ENCODE measurements around the gene YIF1A. TPM values are rescaled to one million over a fixed set of nuclear protein-coding genes. Genes with fewer than 3 reads are reported as not detected.

The YIF1A gene
- total RNA-seq, 2 donors from 2014 or later, result 65.4 to 155 TPM

GRCh38 chr11:66314561-66315497 lies 25.9 kb upstream of the YIF1A start:
- H3K27me3 ChIP-seq (replicated peaks; ENCODE audit: insufficient read depth), result peaks cover 5% of the 10 kb centered on the region
- no peaks in the 10 kb centered on the region for H3K9me3 ChIP-seq
- no peak for DNase-seq (ENCODE audit: low spot score)
- peak overlapping the region; percentile 71 for H3K4me3 ChIP-seq
- no peaks in the 10 kb centered on the region for H3K36me3 ChIP-seq
- no peak overlapping the region for H3K27ac ChIP-seq
- ATAC-seq (ENCODE audit: insufficient number of reproducible peaks, low FRiP score, low read depth), result no peak
- peaks cover 11 to 38% of the 10 kb centered on the region in 2 donors for H3K4me1 ChIP-seq (ENCODE audit: control insufficient read depth in 1 of 2, low read depth in 2 of 2)
- TF ChIP-seq CTCF (IDR thresholded peaks at IDR 0.05), result no peak

GRCh38 chr11:66314186-66314501 lies 25.2 kb upstream of the YIF1A start:
- Histone ChIP-seq H3K4me1 (ENCODE audit: control insufficient read depth in 1 of 2, low read depth in 2 of 2) (peaks cover 11 to 38% of the 10 kb centered on the region in 2 donors), H3K27ac (no peak overlapping the region), H3K27me3 (replicated peaks; ENCODE audit: insufficient read depth) (peaks cover 5% of the 10 kb centered on the region), H3K36me3 (no peaks in the 10 kb centered on the region), H3K9me3 (no peaks in the 10 kb centered on the region), H3K4me3 (peak overlapping the region; percentile 78)
- DNase-seq (ENCODE audit: low spot score) (no peak), ATAC-seq (ENCODE audit: insufficient number of reproducible peaks, low FRiP score, low read depth) (no peak)
- TF ChIP-seq CTCF (IDR thresholded peaks at IDR 0.05), result no peak

GRCh38 chr11:66313321-66314185 lies 24.6 kb upstream of the YIF1A start:
- peaks cover 5% of the 10 kb centered on the region for H3K27me3 ChIP-seq (replicated peaks; ENCODE audit: insufficient read depth)
- H3K27ac ChIP-seq, result peak overlapping the region; percentile 11 to 79
- H3K36me3 ChIP-seq, result no peaks in the 10 kb centered on the region
- no peaks in the 10 kb centered on the region for H3K9me3 ChIP-seq
- peaks cover 11 to 38% of the 10 kb centered on the region in 2 donors for H3K4me1 ChIP-seq (ENCODE audit: control insufficient read depth in 1 of 2, low read depth in 2 of 2)
- no peak for TF ChIP-seq CTCF (IDR thresholded peaks at IDR 0.05)
- ATAC-seq (ENCODE audit: insufficient number of reproducible peaks, low FRiP score, low read depth), result no peak
- peak overlapping the region; percentile 78 for H3K4me3 ChIP-seq
- DNase-seq (ENCODE audit: low spot score), result no peak

- DNase-seq (ENCODE audit: low spot score), result peak; percentile 94
- H3K4me1 ChIP-seq (ENCODE audit: control insufficient read depth in 1 of 2, low read depth in 2 of 2), result peaks cover 10 to 32% of the 10 kb centered on the region in 2 donors
Measured at GRCh38 chr11:66312549-66313320, 23.8 kb upstream of the YIF1A start.

More at GRCh38 chr11:66312549-66313320, 23.8 kb upstream of the YIF1A start:
- no peaks in the 10 kb centered on the region for H3K36me3 ChIP-seq
- H3K9me3 ChIP-seq, result no peaks in the 10 kb centered on the region
- H3K4me3 ChIP-seq, result peak overlapping the region; percentile 78
- peak; percentile 72 for ATAC-seq (ENCODE audit: insufficient number of reproducible peaks, low FRiP score, low read depth)
- peaks cover 5% of the 10 kb centered on the region for H3K27me3 ChIP-seq (replicated peaks; ENCODE audit: insufficient read depth)
- no peak for TF ChIP-seq CTCF (IDR thresholded peaks at IDR 0.05)
- peak overlapping the region; percentile 77 to 79 for H3K27ac ChIP-seq
